Right lobe of liver (tissue), 4 donors: ENCODE measurements around the gene SRPK2.
"Not testable (repeated sequence)": the region's sequence is repeated elsewhere in the genome, so short reads cannot be mapped to it uniquely, and the experiment has no call there.

Source experiments
- CTCF ChIP-seq, 4 donors: fragments of 200-600 bp in 3 of 4; fragments of 450-650 bp in 1 of 4; IDR thresholded peaks; one replicate each; pipeline versions ENCODE4 v1.5.1 to v1.8.0; 2016 to 2022; ENCODE audit warnings: antibody characterized with exemption in 4 of 4, mild to moderate bottlenecking in 2 of 4
- POLR2A ChIP-seq: fragments of 450-650 bp; IDR thresholded peaks from one replicate; pipeline ENCODE4 v1.6.1; 2017; ENCODE audit warnings: antibody characterized with exemption, mild to moderate bottlenecking
- donor health status: DM: no; HTN: no; CAD: no.
- donor health status: DM: no; HTN: no; CAD: no.
- donor health status: DM: no; HTN: yes; CAD: no.

GRCh38 chr7:105300587-105300986, 88.1 kb downstream of the SRPK2 start:
- not testable (repeated sequence) for TF ChIP-seq CTCF (IDR thresholded peaks at IDR 0.05); POLR2A
